Gastroesophageal sphincter (tissue), 3 donors: ENCODE data around the gene TMCO4.

Experiments
- POLR2A ChIP-seq, 2 donors: fragments of 450-650 bp; IDR thresholded peaks; one replicate each; pipeline ENCODE4 v1.6.1; 2017; ENCODE audit warnings: antibody characterized with exemption in 2 of 2, mild to moderate bottlenecking in 2 of 2, moderate library complexity in 1 of 2
- TF ChIP-seq, protein P1 (sequence below), 4 experiments: fragments of 200-600 bp in 2 of 4; fragments of 450-650 bp in 2 of 4; sonication (generic) in 1 of 4; IDR thresholded peaks; one replicate each; pipeline ENCODE4 v1.5.1; 2017 to 2019; ENCODE audit warnings: antibody characterized with exemption in 4 of 4, mild to moderate bottlenecking in 2 of 4, moderate library complexity in 2 of 4

DNA sequence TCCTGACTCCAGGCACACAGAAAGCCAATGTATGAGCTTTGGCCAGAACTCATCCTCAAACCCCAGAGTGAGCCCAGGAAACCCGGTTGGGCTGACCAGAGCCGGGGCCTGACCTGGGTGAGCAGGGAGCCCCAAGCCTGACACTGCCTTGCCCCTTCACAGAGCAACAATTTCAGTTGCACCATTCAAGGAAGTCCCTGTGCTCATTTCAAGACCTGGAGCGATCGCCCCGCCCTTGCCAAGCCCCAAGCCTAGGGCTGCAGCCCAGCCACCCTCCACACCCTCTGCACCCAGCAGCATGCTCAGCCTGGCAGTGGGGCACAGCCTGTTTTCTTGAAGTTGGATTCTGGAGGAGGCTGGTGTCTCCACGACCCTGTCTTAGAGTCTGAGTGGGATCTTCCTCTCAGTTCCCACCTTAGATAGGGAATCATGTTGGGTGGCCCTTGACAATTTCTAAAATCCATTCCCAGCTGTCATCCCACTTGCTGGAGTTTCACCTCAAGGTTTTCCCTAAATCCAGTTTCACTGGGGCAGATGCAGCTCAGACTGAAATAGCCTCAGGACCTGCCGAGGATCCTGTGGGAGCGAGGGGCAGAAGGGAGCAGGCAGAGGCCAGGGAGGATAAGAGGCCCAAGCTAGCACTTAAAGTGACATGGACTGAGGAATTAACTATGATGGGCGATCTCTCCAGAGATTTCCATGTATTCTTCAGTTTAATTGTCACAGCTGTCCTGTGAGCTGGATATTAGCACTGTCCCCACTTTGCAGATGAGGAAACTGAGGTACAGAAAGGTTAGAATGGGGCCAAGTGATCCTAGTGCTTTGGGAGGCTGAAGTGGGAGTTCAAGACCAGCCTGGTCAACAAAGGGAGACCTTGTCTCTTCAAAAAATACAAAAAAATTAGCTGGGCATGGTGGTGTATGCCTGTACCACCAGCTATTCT is 153.1 kb downstream of the TMCO4 start:
- TF ChIP-seq, protein P1, sequence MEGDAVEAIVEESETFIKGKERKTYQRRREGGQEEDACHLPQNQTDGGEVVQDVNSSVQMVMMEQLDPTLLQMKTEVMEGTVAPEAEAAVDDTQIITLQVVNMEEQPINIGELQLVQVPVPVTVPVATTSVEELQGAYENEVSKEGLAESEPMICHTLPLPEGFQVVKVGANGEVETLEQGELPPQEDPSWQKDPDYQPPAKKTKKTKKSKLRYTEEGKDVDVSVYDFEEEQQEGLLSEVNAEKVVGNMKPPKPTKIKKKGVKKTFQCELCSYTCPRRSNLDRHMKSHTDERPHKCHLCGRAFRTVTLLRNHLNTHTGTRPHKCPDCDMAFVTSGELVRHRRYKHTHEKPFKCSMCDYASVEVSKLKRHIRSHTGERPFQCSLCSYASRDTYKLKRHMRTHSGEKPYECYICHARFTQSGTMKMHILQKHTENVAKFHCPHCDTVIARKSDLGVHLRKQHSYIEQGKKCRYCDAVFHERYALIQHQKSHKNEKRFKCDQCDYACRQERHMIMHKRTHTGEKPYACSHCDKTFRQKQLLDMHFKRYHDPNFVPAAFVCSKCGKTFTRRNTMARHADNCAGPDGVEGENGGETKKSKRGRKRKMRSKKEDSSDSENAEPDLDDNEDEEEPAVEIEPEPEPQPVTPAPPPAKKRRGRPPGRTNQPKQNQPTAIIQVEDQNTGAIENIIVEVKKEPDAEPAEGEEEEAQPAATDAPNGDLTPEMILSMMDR (IDR thresholded peaks at IDR 0.05): no peak
- TF ChIP-seq POLR2A (IDR thresholded peaks at IDR 0.05): no peak
